Memory B cell (primary cell): Measurements from ENCODE around the gene RP9.
"Not testable (repeated sequence)": the region's sequence is repeated elsewhere in the genome, so short reads cannot be mapped to it uniquely, and the experiment has no call there.

Source experiments
- ATAC-seq: fragments of 150-1000 bp; cut with Tn5 transposase; 2 replicates; pipeline ENCODE4 v1.10.0; 2021; ENCODE audit warnings: low read depth, mild to moderate bottlenecking, moderate library complexity
- DNase-seq, 2 donors: peaks; one replicate each; pipeline ENCODE4 v3.0.0; 2022; ENCODE audit warnings: low spot score in 2 of 2
- H3K27ac Mint-ChIP-seq: one replicate; pipeline ENCODE4 v1.8.0; 2022; ENCODE audit warnings: mild to moderate bottlenecking, moderate library complexity, mixed read lengths
- H3K27me3 Mint-ChIP-seq: one replicate; pipeline ENCODE4 v1.8.0; 2022; ENCODE audit warnings: mixed read lengths
- H3K36me3 Mint-ChIP-seq: one replicate; pipeline ENCODE4 v1.8.0; 2022; ENCODE audit warnings: mild to moderate bottlenecking, mixed read lengths
- H3K4me1 Mint-ChIP-seq: one replicate; pipeline ENCODE4 v1.8.0; 2022; ENCODE audit warnings: mixed read lengths
- H3K4me3 Mint-ChIP-seq: one replicate; pipeline ENCODE4 v1.8.0; 2022; ENCODE audit warnings: mild to moderate bottlenecking, moderate library complexity, mixed read lengths
- H3K9me3 Mint-ChIP-seq: one replicate; pipeline ENCODE4 v1.8.0; 2022; ENCODE audit warnings: mixed read lengths

RP9 gene

DNA sequence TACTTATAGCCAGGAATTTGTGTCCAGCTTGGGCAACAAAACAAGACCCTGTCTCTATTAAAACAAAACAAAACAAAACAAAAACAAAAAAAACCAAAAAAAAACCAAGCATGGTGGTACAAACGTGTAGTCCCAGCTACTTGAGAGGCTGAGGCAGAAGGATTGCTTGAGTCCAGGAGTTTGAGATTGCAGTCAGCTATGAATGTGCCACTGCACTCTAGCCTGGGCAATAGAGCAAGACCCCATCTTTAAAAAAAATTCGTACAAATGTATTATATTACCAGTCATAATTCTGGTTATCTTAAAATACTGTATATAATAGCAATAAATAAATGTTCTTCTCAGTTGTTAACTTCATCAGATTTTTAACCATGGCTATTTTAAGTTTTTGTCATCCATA, 17.9 kb upstream of the RP9 start:
- Mint-ChIP-seq H3K9me3 (no peaks in the 10 kb centered on the region), H3K4me3 (no peak overlapping the region), H3K36me3 (no peaks in the 10 kb centered on the region), H3K4me1 (peaks cover 13% of the 10 kb centered on the region), H3K27me3 (no peaks in the 10 kb centered on the region), H3K27ac (no peak overlapping the region)
- DNase-seq (no peak), ATAC-seq (no peak)

DNA sequence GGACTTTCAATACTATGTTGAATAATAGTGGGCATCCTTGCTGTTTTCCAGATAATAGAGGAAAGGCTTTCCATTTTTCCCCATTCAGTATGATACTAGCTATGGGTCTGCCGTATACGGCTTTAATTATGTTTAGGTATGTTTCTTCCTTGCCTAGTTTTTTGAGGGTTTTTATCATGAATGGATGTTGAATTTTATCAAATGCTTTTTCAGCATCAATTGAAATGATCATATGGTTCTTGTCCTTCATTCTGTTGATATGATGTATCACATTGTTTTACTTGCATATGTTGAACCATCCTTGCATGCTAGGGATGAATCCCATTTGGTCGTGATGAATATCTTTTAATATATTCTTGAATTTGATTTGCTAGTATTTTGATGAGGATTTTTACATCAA, 9.2 kb upstream of the RP9 start:
- ATAC-seq (no peak), DNase-seq (no peak)
- H3K27me3 Mint-ChIP-seq = peaks cover 3% of the 10 kb centered on the region
- H3K4me1 Mint-ChIP-seq = no peaks in the 10 kb centered on the region
- no peak overlapping the region for H3K4me3 Mint-ChIP-seq
- H3K36me3 Mint-ChIP-seq = peaks cover 3% of the 10 kb centered on the region
- H3K27ac Mint-ChIP-seq = no peak overlapping the region
- H3K9me3 Mint-ChIP-seq = peaks cover 6% of the 10 kb centered on the region

DNA sequence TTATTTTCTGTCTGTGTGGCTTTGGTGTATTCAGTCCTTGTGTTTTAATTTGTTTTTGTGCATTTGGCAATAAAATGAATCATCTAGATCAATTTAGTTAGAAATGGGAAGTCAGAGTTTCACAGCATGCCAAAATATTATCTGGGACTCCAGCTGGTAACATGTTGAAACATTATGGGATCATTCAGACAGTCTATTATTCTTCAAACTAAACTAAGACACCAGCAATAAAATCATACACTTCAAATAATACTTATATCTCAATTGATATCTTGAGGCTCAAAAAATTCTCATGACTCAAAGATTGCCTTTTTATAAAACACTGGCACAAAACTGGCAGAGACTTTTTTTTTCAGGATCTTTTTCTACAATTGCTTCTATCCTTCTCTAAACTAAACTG, 5.8 kb upstream of the RP9 start:
- ATAC-seq = no peak
- H3K9me3 Mint-ChIP-seq = peaks cover 4% of the 10 kb centered on the region
- H3K27me3 Mint-ChIP-seq = peaks cover 2% of the 10 kb centered on the region
- DNase-seq = no peak
- H3K27ac Mint-ChIP-seq = no peak overlapping the region
- peaks cover 3% of the 10 kb centered on the region for H3K36me3 Mint-ChIP-seq
- no peak overlapping the region for H3K4me3 Mint-ChIP-seq
- H3K4me1 Mint-ChIP-seq = no peaks in the 10 kb centered on the region

DNA sequence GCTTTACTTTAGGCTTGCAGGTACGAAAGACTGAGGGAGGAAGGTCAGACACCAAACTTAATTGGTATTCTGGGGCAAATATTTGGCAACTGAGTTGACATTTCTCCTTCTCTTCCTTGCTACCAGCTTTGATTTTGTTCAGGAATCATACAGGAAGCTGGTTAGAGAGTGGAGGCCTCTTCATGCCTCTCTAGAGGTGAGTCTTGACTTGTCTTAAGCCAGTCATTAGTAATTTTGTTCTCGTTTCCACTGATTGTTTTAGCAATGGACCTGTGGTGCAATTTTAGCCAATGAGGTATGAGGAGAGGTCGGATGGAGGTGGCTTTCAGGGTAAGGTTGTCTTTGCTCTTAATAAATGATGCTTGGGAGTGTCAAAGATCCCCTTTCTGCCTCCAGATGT, 2.4 kb upstream of the RP9 start:
- DNase-seq = no peak
- no peak overlapping the region for H3K27ac Mint-ChIP-seq
- peaks cover 2% of the 10 kb centered on the region for H3K27me3 Mint-ChIP-seq
- peaks cover 7% of the 10 kb centered on the region for H3K4me1 Mint-ChIP-seq
- no peaks in the 10 kb centered on the region for H3K36me3 Mint-ChIP-seq
- no peak for ATAC-seq
- H3K4me3 Mint-ChIP-seq = no peak overlapping the region
- no peaks in the 10 kb centered on the region for H3K9me3 Mint-ChIP-seq

DNA sequence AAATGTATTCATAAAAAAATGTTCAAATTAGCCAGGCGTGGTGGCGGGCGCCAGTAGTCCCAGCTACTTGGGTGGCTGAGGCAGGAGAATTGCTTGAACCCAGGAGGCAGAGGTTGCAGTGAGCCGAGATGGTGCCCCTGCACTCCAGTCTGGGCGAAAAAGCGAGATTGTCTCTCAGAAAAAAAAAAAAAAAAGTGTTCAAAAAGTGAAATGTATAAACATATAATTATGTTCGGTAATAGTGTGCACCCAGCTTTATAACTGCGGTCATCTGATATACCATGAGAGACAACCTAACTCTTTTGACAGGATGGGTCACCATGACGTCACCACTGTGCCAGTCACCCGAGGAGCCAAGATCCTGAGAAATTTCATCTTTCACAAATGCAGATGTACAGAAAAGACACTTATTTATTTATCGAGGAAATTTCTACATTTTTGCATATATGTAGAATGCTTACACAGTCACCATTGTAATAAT, 594 bp upstream of the RP9 start:
- DNase-seq (no peak), ATAC-seq (no peak)
- Mint-ChIP-seq H3K27ac (no peak overlapping the region), H3K4me1 (peaks cover 22% of the 10 kb centered on the region), H3K27me3 (peaks cover 2% of the 10 kb centered on the region), H3K9me3 (no peaks in the 10 kb centered on the region), H3K4me3 (peak overlapping the region; percentile 65), H3K36me3 (peaks cover 5% of the 10 kb centered on the region)

DNA sequence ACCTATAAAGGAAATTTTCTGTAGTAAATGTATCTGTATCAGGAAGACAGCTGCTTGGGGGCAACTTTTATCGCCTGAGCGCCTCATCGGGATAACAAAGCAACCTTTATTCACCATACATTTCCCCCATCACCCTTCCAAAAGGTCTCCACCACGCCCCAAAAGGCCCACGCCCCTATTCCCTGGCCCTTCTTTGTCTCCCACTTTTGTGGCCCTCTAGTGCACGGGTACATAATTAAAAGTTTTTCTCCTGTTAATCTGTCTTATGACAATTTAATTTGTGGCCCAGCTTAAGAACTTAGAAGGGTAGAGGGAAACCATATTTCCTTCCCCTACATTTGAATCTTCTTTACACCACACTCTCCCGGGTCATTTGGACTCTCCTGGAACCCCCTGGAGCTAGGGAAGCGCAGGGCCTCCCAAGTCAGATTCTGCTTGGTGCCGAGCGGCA, 625 bp downstream of the RP9 start:
- ATAC-seq (peak; percentile 19), DNase-seq (peak in 1 of 2 donors; percentile 18)

DNA sequence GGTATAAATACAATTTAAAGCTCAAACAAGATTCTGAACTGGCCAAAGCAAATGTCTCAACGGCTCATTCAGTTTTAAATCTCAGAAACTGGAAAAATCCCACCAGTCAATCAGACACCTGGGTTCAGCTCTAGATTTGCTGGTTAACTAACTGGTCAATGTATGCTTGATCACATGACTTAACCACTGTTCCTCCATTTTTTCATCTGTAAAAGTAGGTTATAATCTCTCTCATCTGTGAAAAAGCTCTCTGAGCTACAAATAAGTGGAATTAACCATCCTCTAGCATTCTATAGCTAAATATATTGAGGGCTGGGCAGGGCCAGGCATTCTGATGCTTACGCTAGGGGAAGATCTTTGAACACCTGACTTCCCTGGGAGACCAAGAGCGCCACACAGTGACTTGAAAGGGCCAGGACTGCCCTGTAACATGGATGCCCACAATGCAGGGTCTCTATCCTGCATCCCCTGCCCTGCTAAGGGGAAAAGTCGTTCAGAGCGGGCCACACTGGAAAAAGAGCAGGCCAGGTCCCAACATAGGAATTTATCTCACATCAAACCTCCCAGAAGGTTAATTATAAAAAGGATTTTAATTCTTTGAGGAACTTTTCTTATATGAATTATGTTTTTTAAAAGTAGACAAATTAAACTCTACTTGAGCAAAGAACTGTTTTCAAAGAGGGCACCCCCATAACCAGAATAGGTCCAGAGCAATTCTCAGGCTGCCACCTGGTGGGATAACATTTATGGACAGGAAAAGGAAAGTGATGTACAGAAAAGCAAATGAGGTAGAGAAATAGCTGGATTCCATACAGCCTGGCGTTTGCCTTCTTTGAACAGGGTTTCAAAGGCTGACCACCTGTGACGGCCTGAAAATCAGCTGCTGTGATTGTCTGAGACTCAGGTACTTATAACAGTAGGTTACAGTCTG, 1.8 kb downstream of the RP9 start:
- no peak overlapping the region for H3K27ac Mint-ChIP-seq
- peak overlapping the region; percentile 85 for H3K4me3 Mint-ChIP-seq
- DNase-seq (peak; percentile 26 to 33), ATAC-seq (peak; percentile 28)
- peaks cover 32% of the 10 kb centered on the region for H3K4me1 Mint-ChIP-seq
- peaks cover 15% of the 10 kb centered on the region for H3K36me3 Mint-ChIP-seq
- H3K9me3 Mint-ChIP-seq = no peaks in the 10 kb centered on the region
- no peaks in the 10 kb centered on the region for H3K27me3 Mint-ChIP-seq

More for the DNA sequence above, 625 bp downstream of the RP9 start:
- Mint-ChIP-seq H3K9me3 (no peaks in the 10 kb centered on the region), H3K27ac (peak overlapping the region; percentile 72), H3K36me3 (peaks cover 11% of the 10 kb centered on the region), H3K4me1 (peaks cover 29% of the 10 kb centered on the region), H3K27me3 (peaks cover 2% of the 10 kb centered on the region), H3K4me3 (peak overlapping the region; percentile 85)

DNA sequence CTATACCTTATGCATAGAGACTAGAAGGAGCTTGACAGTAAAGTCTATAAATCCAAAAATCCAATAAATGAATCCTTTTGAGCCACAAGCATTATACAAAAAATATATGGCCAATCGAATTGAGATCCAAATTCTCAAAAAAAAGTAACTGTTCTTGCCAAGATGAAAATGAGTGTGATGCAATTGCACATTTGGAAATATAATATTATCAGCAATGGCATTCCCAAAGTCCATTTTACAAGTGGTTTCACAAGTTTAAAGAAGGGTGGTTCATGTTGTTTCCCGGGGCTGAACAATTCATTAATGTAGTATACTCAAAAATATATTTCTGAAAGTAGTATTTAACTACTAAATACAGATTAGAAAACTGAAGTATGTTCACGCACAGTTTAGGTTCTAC, 7.3 kb downstream of the RP9 start:
- no peaks in the 10 kb centered on the region for H3K27me3 Mint-ChIP-seq

DNA sequence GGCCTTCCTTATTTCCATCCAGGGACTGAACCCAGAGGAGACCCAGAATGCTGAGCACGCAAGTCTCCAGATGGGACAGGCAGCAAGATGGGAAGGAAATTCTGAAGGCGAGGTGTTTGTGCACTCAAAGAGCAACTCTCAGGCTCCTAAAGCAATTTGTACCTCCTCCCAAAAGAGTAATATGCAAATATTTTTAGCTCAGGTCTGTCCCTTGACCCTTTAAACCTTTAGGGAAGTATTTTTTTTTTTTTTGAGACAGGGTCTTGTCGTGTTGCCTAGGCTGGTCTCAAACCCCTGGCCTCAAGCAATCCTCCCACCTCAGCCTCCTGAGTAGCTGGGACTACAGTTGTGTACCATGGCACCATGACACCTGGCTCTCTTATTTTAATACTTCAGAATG, 8.4 kb downstream of the RP9 start:
- no peak for ATAC-seq
- peaks cover 34% of the 10 kb centered on the region for H3K36me3 Mint-ChIP-seq
- H3K4me1 Mint-ChIP-seq = peaks cover 38% of the 10 kb centered on the region
- no peaks in the 10 kb centered on the region for H3K9me3 Mint-ChIP-seq
- DNase-seq = no peak
- peak overlapping the region; percentile 38 for H3K27ac Mint-ChIP-seq
- H3K27me3 Mint-ChIP-seq = no peaks in the 10 kb centered on the region
- H3K4me3 Mint-ChIP-seq = peak overlapping the region; percentile 56

More for the DNA sequence above, 7.3 kb downstream of the RP9 start:
- no peaks in the 10 kb centered on the region for H3K9me3 Mint-ChIP-seq
- peaks cover 32% of the 10 kb centered on the region for H3K36me3 Mint-ChIP-seq
- no peak overlapping the region for H3K27ac Mint-ChIP-seq
- ATAC-seq (no peak), DNase-seq (no peak)
- peaks cover 44% of the 10 kb centered on the region for H3K4me1 Mint-ChIP-seq
- no peak overlapping the region for H3K4me3 Mint-ChIP-seq

DNA sequence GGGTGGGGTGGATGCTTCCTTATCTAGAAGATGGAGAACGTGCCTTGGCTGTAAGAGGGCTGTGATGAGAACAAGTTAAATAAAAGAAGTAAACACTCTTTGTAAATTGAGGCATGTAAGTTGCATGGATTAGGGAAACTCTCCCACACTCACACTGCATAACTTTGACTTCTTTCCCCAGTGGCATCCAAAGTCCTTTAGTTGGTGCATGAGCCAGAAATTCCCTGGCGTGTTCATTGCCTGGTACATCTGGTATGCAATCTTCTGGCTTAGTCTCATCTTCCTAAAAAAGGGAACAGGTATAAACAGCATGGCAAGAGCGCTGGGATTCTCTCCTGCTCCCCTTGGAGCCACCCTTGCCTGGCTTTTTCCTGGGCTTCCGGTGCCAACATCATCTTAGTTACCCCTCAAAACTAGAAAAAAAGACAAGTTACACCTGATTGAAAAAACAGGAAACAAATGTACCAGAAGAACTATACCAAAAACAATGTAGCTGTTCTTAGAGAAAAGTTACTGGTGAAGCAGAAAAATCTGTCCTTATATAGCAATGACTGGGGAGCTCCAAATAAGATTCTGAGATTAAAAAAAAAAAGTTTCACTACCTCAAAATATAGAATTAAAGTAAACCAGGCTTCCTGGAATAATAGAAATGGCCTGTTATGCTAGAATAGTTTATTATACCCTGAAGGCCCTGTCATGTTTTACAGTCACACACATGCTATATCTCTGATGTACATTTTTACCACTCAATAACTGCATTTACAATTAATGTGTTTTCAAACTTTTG, 9.9 kb downstream of the RP9 start:
- H3K27ac Mint-ChIP-seq = peak overlapping the region; percentile 78
- peaks cover 36% of the 10 kb centered on the region for H3K36me3 Mint-ChIP-seq
- peaks cover 29% of the 10 kb centered on the region for H3K4me1 Mint-ChIP-seq
- H3K27me3 Mint-ChIP-seq = no peaks in the 10 kb centered on the region
- ATAC-seq (peak; percentile 93), DNase-seq (no peak)
- H3K9me3 Mint-ChIP-seq = no peaks in the 10 kb centered on the region
- H3K4me3 Mint-ChIP-seq = peak overlapping the region; percentile 56

DNA sequence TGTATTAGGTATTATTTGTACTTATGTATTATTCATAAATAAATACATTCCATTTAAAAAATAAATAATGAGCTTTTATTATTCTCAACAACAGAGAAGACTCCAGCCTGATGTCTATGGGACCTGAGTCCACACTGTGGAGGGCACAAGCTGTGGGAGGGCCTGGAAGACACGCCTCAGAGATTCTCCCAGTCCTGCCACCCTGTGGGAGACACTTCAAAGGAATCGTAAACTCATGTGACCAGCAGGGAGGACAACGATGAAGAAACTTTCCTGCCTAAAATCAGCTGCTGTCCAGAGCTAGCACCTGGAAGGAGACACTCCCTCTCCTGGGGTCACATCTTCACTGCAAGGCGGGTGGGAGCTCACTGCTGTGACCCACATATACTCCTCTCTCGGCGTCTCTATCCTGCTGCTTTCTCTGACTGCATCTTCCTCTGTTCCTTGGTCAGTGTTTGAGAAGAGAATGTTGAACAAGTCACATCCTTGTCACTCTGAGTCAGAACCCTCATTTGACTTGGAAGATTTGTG, 14.4 kb downstream of the RP9 start:
- not testable (repeated sequence) for ATAC-seq
- H3K36me3 Mint-ChIP-seq = peaks cover 34% of the 10 kb centered on the region

DNA sequence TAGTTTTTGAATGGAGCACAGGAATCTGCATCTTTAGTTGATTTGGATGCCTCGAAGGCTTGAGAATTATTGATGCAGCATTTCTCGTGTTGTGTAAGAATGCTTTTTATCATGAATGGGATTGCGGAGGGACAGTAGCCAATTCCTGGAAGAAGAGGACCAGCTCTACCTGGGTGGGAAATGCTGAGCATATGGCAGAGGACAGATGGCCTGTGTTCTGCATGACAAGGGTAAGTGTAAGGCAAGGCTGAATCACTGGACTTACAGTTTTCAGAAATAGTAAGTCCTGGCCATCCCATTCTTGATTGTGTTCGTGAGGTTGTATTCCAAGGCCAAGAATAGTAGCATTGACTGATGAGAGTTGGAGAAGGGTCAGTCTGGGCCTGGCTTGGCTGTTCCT, 15.9 kb downstream of the RP9 start:
- Mint-ChIP-seq H3K27me3 (no peaks in the 10 kb centered on the region), H3K36me3 (peaks cover 28% of the 10 kb centered on the region), H3K9me3 (no peaks in the 10 kb centered on the region), H3K27ac (peak overlapping the region; percentile 10), H3K4me1 (peaks cover 7% of the 10 kb centered on the region), H3K4me3 (no peak overlapping the region)
- ATAC-seq (no peak), DNase-seq (no peak)

More for the DNA sequence above, 14.4 kb downstream of the RP9 start:
- H3K9me3 Mint-ChIP-seq, H3K4me3 Mint-ChIP-seq, H3K27me3 Mint-ChIP-seq, H3K27ac Mint-ChIP-seq, DNase-seq: not testable (repeated sequence)
- H3K4me1 Mint-ChIP-seq = peaks cover 13% of the 10 kb centered on the region

DNA sequence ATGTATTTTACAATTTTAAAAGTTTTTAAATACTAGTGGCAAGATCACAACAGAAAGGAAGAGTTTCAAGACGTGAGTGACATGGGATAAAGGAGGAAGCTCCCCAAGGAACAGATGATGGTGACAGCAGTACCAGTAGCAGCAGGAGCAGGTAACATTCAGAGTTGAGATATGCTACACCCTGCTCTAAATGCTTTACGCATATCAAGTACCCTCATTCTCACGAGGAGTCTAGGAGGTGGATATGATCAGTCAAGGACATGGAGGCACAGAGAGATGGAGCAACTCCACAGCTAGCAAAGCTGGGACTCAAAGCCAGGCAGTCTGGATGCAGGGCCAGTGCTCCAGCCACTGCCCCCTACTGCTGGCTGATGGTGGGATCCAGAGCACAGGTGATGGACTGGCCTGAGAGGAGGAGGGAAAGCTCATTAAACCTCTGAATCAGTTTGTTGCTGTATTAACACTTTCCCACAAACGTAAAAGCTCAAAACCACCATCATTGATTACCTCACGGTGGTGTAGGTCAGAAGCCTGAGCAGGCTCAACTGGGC, 17.5 kb downstream of the RP9 start:
- Mint-ChIP-seq H3K4me3 (no peak overlapping the region), H3K9me3 (no peaks in the 10 kb centered on the region), H3K4me1 (peaks cover 5% of the 10 kb centered on the region), H3K27ac (no peak overlapping the region), H3K27me3 (no peaks in the 10 kb centered on the region), H3K36me3 (peaks cover 22% of the 10 kb centered on the region)
- ATAC-seq (no peak), DNase-seq (no peak)
